Thyroid gland (tissue), 4 donors: ENCODE measurements around the gene RYR2.

Experiments
- POLR2A ChIP-seq, 2 donors: fragments of 450-650 bp; IDR thresholded peaks; one replicate each; pipeline ENCODE4 v1.6.1; 2017; ENCODE audit warnings: antibody characterized with exemption in 2 of 2, mild to moderate bottlenecking in 2 of 2, moderate library complexity in 1 of 2
- TF ChIP-seq, protein P1 (sequence below), 6 experiments: fragments of 200-600 bp in 3 of 6; fragments of 450-650 bp in 3 of 6; sonication (generic) in 3 of 6; IDR thresholded peaks; one replicate each; pipeline ENCODE4 v1.5.1; 2016 to 2019; ENCODE audit warnings: antibody characterized with exemption in 6 of 6, mild to moderate bottlenecking in 2 of 6, inconsistent platforms in 1 of 6, moderate library complexity in 1 of 6

DNA sequence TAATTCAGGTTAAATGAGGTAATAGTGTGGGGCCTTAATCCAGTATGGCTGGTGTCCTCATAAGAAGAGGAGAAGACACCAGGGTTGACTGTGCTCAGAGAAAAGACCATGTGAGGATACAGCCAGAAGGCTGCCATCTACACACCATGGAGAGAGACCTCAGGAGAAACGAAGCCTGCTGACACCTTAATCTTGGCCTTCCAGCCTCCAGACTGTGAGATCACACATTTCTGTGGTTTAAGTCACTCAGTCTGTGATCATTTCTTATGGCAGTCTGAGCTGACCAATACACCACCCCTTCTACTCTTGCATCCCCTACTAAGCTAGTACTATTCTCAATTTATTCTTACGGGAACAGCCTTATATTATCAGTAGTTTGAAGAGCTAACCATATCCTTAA is 538.7 kb downstream of the RYR2 start:
- TF ChIP-seq, protein P1, sequence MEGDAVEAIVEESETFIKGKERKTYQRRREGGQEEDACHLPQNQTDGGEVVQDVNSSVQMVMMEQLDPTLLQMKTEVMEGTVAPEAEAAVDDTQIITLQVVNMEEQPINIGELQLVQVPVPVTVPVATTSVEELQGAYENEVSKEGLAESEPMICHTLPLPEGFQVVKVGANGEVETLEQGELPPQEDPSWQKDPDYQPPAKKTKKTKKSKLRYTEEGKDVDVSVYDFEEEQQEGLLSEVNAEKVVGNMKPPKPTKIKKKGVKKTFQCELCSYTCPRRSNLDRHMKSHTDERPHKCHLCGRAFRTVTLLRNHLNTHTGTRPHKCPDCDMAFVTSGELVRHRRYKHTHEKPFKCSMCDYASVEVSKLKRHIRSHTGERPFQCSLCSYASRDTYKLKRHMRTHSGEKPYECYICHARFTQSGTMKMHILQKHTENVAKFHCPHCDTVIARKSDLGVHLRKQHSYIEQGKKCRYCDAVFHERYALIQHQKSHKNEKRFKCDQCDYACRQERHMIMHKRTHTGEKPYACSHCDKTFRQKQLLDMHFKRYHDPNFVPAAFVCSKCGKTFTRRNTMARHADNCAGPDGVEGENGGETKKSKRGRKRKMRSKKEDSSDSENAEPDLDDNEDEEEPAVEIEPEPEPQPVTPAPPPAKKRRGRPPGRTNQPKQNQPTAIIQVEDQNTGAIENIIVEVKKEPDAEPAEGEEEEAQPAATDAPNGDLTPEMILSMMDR (IDR thresholded peaks at IDR 0.05): no peak
- TF ChIP-seq POLR2A (IDR thresholded peaks at IDR 0.05): no peak
